Hepatocyte (in vitro differentiated cells): Measurements from ENCODE around the gene POMGNT2.

ENCODE experiments used
- CTCF ChIP-seq: fragments of 200-600 bp; sonication (generic); IDR thresholded peaks from 2 replicates; pipeline ENCODE4 v1.5.1; 2016; ENCODE audit warnings: antibody characterized with exemption, mild to moderate bottlenecking; ENCODE audit not compliant: poor library complexity
- EZH2 ChIP-seq: fragments of 200-600 bp; sonication (generic); IDR thresholded peaks from 2 replicates; pipeline ENCODE4 v1.6.1; 2016; ENCODE audit warnings: antibody characterized with exemption, mild to moderate bottlenecking, borderline replicate concordance

- TF ChIP-seq EZH2 (no peak), CTCF (no peak)
These were observed 26.1 kb downstream of the POMGNT2 start for GRCh38 chr3:43079536-43080332.
